Mesodermal cell (in vitro differentiated cells): ENCODE measurements around the gene ABCD4.

ENCODE experiments used
- H3K27ac ChIP-seq: 2 replicates; pipeline ENCODE4 v1.7.0; 2013; ENCODE audit warnings: mild to moderate bottlenecking, low read depth, low read length, moderate library complexity; ENCODE audit not compliant: severe bottlenecking
- H3K36me3 ChIP-seq: 2 replicates; pipeline ENCODE4 v1.7.1; 2013; ENCODE audit warnings: mild to moderate bottlenecking, low read length, moderate library complexity; ENCODE audit not compliant: control insufficient read depth, insufficient read depth
- H3K4me1 ChIP-seq: one replicate; pipeline ENCODE4 v1.7.1; 2013; ENCODE audit warnings: mild to moderate bottlenecking, low read length; ENCODE audit not compliant: insufficient read depth, control insufficient read depth, poor library complexity, severe bottlenecking
- H3K4me3 ChIP-seq: 2 replicates; pipeline ENCODE4 v1.7.0; 2013; ENCODE audit warnings: low read length, control low read depth, mild to moderate bottlenecking; ENCODE audit not compliant: insufficient read depth, poor library complexity, severe bottlenecking; ENCODE audit errors: extremely low read depth
- H3K9me3 ChIP-seq: 2 replicates; pipeline ENCODE4 v1.7.1; 2013; ENCODE audit warnings: mild to moderate bottlenecking, low read length, moderate library complexity; ENCODE audit not compliant: control insufficient read depth
- WGBS, 2 experiments: methylation state at CpG; one replicate each; pipeline ENCODE4 v1.1.5; 2013; ENCODE audit warnings: missing lambda C conversion rate in 2 of 2; ENCODE audit not compliant: insufficient coverage in 2 of 2; 5-methylcytosine and 5-hydroxymethylcytosine counted together

The ABCD4 gene

GRCh38 chr14:74243051-74243450 is 59.7 kb downstream of the ABCD4 start:
- no peak overlapping the region for H3K27ac ChIP-seq
- H3K4me3 ChIP-seq = no peak overlapping the region
- no peaks in the 10 kb centered on the region for H3K9me3 ChIP-seq
- no peaks in the 10 kb centered on the region for H3K36me3 ChIP-seq
- H3K4me1 ChIP-seq = peaks cover 4% of the 10 kb centered on the region
- 38 to 50% methylated on average over 1 to 4 of the region's 5 CpGs for WGBS, 2 experiments

GRCh38 chr14:74242780-74243042 is 60.0 kb downstream of the ABCD4 start:
- no peaks in the 10 kb centered on the region for H3K9me3 ChIP-seq
- H3K4me1 ChIP-seq = peaks cover 4% of the 10 kb centered on the region
- H3K4me3 ChIP-seq = no peak overlapping the region
- no peaks in the 10 kb centered on the region for H3K36me3 ChIP-seq
- H3K27ac ChIP-seq = no peak overlapping the region
- WGBS, 2 experiments = 29 to 36% methylated on average over 3 to 4 of the region's 4 CpGs

GRCh38 chr14:74242021-74242779 is 60.5 kb downstream of the ABCD4 start:
- H3K36me3 ChIP-seq = no peaks in the 10 kb centered on the region
- H3K27ac ChIP-seq = no peak overlapping the region
- H3K9me3 ChIP-seq = no peaks in the 10 kb centered on the region
- 3 to 5% methylated on average over 15 to 19 of the region's 28 CpGs for WGBS, 2 experiments
- peaks cover 4% of the 10 kb centered on the region for H3K4me1 ChIP-seq
- no peak overlapping the region for H3K4me3 ChIP-seq

DNA sequence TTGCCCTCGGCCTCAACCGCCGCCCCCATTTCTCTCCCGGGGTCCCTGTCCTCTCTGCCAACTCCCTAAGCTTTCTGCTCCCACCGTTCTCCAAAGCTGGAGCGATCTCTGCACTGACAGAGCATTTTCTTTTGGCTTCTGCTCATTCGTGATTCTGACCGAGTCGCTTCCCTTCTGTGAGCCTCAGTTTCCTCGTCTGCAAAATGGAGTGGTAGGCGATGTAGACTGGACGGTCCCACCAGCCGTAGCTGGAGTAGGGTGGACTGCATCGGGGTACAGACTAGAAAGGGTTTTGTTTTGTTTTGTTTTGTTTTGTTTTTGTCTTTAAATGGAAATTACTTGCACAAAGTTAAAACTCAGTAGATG is 61.1 kb downstream of the ABCD4 start:
- H3K4me1 ChIP-seq = peaks cover 4% of the 10 kb centered on the region
- H3K4me3 ChIP-seq = no peak overlapping the region
- WGBS, 2 experiments = 5 to 9% methylated on average over 10 to 13 of the region's 14 CpGs

GRCh38 chr14:74240794-74241651 is 61.7 kb downstream of the ABCD4 start:
- H3K4me1 ChIP-seq = peaks cover 4% of the 10 kb centered on the region
- H3K36me3 ChIP-seq = no peaks in the 10 kb centered on the region
- H3K4me3 ChIP-seq = no peak overlapping the region
- H3K9me3 ChIP-seq = no peaks in the 10 kb centered on the region
- WGBS, 2 experiments = 1% methylated on average over 73 to 77 of the region's 80 CpGs
- H3K27ac ChIP-seq = no peak overlapping the region

More for the DNA sequence above, 61.1 kb downstream of the ABCD4 start:
- no peak overlapping the region for H3K27ac ChIP-seq
- no peaks in the 10 kb centered on the region for H3K36me3 ChIP-seq
- H3K9me3 ChIP-seq = no peaks in the 10 kb centered on the region

DNA sequence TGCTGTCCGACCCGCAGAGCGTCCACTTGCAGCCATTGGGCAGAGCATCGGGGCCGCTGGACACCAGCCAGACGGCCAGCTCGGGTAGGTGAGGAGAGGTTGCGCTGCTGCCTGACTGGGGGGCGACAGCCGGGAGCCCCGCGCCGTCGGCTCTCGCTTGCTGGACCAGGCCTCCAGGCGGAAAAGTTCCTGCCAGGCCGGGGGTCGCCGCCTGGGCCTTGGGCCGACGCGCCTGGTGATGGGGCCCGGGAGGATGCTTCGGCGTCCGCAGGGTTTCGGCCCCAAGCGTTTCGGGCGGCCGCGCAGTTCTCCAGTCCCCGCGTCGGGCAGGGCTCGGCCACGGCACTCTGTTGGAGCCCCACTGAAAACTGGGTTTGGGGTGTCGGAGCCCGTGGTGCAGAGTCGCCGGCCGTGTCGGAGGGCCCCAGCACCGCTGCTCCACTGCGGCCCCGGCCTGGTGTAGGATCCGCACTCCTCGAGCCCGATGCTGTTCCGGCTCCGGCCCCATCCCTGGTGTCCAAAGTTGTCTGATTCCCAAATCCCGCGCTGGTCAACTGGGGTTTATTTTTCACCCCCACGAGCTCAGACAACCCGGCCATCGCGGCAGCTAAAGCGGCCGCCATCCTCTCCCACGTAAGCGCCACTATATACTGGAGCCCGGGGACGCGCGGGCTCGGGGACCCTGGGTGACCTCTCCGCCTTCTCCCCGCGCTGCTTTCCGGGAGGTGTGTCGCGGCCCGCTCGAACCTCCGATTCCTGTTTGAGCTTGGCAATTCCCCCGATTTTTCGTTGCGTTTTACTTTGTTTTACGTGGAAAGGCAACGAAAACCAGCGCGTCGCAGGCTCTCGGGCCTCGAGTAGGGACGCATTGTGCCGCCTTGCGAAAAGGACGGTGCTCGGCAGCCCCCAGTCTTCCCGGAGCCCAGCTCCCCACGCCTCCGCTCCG is 62.6 kb downstream of the ABCD4 start:
- WGBS, 2 experiments = 1 to 3% methylated on average over 65 to 90 of the region's 94 CpGs
- no peaks in the 10 kb centered on the region for H3K9me3 ChIP-seq
- no peak overlapping the region for H3K4me3 ChIP-seq
- H3K36me3 ChIP-seq = no peaks in the 10 kb centered on the region
- peaks cover 4% of the 10 kb centered on the region for H3K4me1 ChIP-seq
- H3K27ac ChIP-seq = no peak overlapping the region

DNA sequence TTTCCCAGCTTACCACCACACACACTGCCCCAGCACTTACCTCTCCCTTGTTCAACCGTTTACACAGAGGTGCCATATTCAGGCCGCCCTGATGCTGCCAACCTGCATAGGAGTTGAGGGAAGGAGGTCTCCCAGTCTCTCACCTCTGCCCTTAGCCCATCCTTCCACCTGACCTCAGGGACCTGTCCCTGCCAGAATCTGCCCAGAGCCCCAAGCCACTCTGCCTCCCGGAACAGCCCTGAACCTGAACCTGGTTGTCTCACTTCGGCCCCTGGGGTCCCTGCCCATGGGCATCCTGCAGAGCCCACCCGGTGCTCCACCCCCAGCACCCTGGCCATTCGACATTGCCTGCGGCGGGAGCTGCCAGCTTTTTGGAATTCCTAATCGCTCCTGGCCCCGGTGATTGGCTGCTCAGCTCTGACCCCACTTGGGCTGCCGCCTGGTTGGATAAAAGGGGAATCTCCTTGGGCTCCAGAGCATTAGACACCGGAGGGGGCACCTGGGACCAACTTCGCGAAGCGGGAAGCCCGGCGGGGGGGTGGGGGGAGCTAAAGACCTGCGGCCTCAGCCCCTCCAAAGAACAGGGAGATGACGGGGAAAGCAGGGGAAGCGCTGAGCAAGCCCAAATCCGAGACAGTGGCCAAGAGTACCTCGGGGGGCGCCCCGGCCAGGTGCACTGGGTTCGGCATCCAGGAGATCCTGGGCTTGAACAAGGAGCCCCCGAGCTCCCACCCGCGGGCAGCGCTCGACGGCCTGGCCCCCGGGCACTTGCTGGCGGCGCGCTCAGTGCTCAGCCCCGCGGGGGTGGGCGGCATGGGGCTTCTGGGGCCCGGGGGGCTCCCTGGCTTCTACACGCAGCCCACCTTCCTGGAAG is 63.5 kb downstream of the ABCD4 start, which contains the start of gene VSX2:
TSS of gene VSX2 (plus strand) at position 476 of the 874 bp plus-strand sequence. CDS start at position 589, 113 bp downstream.
- H3K4me3 ChIP-seq = no peak within 1 kb of the TSS
- H3K9me3 ChIP-seq = no peaks in the 10 kb centered on the region
- H3K27ac ChIP-seq = no peak within 1 kb of the TSS
- H3K36me3 ChIP-seq = no peaks in the 10 kb centered on the region
- peaks cover 4% of the 10 kb centered on the region for H3K4me1 ChIP-seq
- 4 to 5% methylated on average over 35 to 38 of the region's 40 CpGs for WGBS, 2 experiments

GRCh38 chr14:74237441-74237840 is 65.3 kb downstream of the ABCD4 start:
- 80 to 100% methylated on average over 1 to 2 of the region's 4 CpGs for WGBS, 2 experiments
- Histone ChIP-seq H3K36me3 (no peaks in the 10 kb centered on the region), H3K27ac (no peak overlapping the region), H3K9me3 (peaks cover 1% of the 10 kb centered on the region), H3K4me1 (peaks cover 4% of the 10 kb centered on the region), H3K4me3 (no peak overlapping the region)
